ENCODE measurements around the gene PHYHIPL.

Gene PHYHIPL

GRCh38 chr10:59257224-59257623 lies 80.8 kb downstream of the PHYHIPL start:
- no peak for DNase-seq (ENCODE audit: low spot score)

GRCh38 chr10:59258890-59259289 lies 82.4 kb downstream of the PHYHIPL start:
- no peak for DNase-seq (ENCODE audit: low spot score)

GRCh38 chr10:59265141-59265540 lies 88.7 kb downstream of the PHYHIPL start:
- no peak for DNase-seq (ENCODE audit: low spot score)

GRCh38 chr10:59266321-59266720 lies 89.9 kb downstream of the PHYHIPL start:
- no peak for DNase-seq (ENCODE audit: low spot score)

- no peak for DNase-seq (ENCODE audit: low spot score)
Measured at GRCh38 chr10:59268460-59268859, 92.0 kb downstream of the PHYHIPL start.

GRCh38 chr10:59269651-59270050 lies 93.2 kb downstream of the PHYHIPL start:
- no peak for DNase-seq (ENCODE audit: low spot score)

DNA sequence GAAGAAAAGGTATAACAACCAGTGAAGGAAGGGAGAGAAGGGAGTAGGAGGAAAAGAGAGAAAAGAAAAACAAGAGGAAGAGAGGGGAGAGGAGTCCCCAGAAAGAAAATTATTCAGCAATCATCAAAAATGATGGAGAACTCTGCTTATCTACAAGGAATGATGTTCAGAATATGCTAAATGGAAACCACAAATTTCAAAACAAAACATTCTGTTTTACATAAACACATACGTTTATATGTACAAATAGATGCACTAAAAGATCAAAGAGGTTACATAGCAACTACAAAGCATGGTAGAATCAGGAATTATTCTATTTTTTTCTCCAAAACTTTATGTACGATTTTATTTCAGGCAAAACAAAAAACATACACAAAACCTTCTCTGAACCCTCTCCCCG lies 94.0 kb downstream of the PHYHIPL start:
- DNase-seq (ENCODE audit: low spot score), result no peak

DNA sequence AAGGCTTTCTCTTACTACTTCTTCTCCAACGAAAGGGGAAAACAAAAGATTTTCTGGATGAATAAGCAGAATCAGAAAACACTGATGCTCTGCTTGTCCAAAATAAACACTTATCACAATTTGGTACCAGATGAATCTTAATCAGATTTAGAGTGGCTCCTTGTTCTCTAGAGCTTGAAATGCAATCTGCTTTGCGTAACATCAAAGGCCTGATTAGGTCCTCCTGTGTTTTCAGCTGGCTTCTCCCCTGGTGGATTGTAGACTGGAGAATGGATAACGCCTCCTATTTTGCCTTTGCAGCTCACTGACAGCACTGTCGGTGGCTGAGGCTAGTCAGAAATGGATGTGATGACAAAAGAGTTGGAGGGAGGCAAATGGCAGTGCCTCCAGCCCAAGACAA lies 94.7 kb downstream of the PHYHIPL start:
- DNase-seq (ENCODE audit: low spot score), result no peak

DNA sequence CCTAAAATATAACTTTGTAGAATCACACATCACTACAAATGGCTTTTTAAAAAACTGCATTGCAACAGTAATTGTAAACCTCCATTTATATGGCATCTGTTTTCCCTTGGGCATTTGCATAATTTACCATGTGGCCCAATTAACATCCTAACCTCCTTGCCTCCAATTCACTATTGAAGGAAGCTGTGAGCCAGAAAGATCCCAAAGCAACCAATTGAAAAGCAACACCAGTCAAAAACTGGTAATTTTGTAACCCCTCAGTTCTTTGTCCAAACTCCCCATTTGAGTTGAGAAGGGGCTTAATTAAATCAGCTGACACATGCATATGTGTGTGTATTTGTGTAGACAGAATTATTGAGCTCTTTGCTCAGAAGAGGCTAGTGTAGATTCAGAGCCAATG lies 95.6 kb downstream of the PHYHIPL start:
- DNase-seq (ENCODE audit: low spot score), result no peak

DNA sequence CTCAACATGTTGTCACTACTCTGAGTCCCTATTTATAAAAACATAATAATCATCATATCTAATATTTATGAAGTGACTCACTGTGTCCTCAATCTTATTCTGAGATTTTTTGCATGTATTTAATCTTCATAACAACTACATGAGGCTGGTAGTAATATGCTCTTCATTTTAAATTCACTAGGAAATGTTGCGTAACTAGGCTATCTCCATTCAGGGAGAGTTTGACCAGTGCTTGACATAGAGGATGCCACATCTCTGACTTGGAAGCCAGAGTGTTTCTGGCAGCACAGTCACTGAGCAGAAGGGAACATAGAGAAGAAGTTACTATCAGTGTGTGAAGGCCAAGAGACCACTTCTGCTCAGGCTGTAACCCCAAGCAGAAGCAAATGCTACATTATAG lies 97.0 kb downstream of the PHYHIPL start:
- DNase-seq (ENCODE audit: low spot score), result no peak

GRCh38 chr10:59276133-59276532 lies 99.7 kb downstream of the PHYHIPL start:
- no peak for DNase-seq (ENCODE audit: low spot score)

DNA sequence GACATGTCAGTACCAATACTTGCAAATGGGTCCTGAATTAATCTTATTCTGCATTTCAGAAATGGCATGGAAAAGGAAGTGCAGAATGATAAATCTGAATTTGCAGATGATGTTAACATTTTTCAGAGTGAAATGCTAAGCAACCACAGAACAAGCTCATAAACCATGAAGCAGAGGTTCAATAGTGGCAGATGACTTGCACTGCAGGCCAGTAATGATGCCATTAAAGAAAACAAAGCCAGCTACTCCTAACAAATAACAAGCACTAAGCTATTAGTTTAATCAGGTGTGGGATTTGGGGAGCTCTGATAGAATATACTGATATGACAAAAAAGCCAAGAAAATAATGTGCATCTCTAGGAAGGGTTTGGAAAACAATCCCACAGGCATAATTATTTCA lies 100.5 kb downstream of the PHYHIPL start:
- DNase-seq (ENCODE audit: low spot score), result no peak

DNA sequence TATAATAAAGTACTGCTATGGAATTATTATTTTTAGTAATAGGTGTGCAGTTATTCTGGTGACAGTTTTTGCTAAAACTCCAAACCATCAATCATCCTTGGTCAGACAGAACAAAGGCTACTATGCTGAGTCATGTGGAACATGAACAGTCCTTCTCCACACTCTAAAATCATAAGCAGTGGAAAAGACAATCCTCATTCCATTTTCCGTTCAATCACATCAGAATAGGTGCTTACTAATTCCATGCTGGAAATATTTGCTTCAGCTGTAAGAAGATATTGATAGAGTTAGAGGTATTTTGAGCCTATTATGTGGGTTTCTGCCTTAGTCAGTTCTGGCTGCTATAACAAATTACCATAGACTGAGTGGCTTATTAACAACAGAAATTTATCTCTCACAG lies 103.0 kb downstream of the PHYHIPL start:
- DNase-seq (ENCODE audit: low spot score), result no peak

DNA sequence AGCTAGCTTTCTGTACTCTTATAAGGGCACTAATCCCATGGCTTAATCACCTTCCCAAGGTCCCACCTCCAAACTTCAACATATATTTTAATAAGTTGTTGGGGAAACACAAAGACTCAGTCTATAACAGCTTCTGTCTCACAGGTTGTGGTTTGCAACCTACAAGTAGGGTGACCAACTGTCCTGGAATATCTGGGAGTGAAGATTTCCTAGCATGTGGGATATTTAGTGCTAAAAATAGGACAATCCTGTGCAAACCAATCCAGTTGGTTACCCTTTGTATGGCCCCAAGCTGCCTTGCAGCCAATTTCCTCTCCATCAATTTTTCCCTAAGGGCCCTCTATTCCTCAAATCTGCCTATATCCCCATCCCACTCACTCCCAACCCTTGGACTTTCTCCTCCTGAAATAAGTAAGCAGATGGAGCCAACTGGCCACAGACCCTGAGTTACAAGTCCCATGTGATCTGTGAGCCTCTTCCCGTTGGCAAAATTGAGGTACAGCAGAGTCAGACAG lies 103.6 kb downstream of the PHYHIPL start:
- DNase-seq (ENCODE audit: low spot score), result no peak

DNA sequence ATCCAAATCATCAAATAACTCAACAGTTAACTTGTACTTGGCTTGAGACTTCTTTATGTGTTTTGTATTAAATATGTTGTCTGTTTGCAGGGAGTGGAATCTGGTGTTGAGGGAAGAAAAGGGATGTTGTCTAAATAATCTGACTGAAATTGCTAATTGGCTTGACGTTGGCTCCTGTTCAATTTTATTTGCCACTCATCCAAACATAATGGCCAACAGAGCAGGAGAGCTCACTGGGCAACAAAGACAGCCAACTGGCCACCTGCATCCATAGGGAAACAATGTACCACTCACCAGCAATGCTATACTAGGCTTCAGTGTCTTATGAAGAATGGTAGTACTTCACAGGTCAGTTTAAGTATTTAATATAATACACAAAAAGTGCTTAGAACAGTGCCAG lies 105.4 kb downstream of the PHYHIPL start:
- no peak for DNase-seq (ENCODE audit: low spot score)

DNA sequence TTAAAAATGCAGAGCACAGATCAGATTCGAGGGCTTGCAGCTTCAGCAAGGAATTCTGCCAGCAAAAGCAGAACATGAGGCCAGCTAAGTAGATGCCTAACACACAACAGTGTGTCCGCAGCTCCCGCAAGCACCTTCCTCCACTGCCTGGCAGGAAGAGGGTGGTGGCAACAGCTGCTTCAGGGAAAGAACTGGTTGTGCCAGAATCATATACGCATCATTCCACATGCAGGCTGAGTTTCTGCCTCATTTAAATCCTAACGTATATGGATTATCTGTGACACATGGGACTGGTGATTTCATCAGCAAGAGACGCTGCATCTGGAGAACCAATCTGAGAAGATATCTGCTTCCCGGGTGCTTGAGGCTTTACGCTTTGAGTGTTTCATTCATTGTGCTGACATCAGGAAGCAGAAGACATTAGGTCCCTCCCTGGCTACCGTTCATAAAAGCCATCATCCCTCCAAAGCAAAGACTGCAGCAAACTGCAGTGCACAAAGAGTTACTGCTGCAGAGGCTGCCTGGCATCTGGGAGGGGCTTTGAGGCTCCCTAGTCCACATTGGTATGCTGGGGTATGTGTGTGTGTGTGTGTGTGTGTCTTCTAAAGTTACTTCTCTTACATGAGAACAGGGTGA lies 107.1 kb downstream of the PHYHIPL start:
- no peak for DNase-seq (ENCODE audit: low spot score)

- DNase-seq (ENCODE audit: low spot score), result no peak
Measured at GRCh38 chr10:59284118-59284975, 107.9 kb downstream of the PHYHIPL start.

DNA sequence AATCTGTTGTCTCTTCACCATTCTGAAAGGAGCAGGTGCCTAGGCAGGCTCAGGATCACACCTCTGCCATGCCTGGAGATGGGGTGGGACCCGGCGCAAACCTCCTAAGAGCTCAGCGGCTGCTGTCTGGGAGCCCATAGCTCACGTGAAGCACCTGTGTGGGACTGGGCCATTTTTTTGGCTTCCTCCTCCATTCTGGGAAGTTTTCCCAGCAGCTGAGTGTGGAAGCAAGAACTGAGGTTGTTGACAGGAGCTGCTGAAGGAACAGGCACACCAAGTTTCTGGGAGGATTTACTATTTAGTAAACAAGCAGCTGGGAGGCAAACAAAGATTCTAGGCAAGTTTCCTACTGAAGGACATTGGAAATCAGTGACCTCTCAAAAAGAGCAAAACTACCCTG lies 108.6 kb downstream of the PHYHIPL start:
- DNase-seq (ENCODE audit: low spot score), result no peak

DNA sequence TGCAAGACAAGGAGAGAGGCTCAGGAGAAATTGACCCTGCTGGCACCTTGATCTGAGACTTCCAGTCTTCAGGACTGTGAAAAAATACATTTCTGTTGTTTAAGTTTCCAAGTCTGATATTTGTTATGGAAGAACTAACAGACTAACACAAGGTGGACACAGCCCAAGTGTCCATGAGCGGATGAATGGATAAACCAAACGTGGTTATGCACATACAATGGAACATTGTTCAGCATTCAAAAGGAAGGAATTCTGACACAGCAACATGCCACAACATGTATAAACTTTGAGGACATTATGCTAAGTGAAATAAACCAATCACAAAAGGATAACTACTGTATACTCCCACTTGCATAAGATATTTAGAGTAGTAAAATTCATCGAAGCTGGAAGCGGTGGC lies 109.4 kb downstream of the PHYHIPL start:
- DNase-seq (ENCODE audit: low spot score), result no peak

DNA sequence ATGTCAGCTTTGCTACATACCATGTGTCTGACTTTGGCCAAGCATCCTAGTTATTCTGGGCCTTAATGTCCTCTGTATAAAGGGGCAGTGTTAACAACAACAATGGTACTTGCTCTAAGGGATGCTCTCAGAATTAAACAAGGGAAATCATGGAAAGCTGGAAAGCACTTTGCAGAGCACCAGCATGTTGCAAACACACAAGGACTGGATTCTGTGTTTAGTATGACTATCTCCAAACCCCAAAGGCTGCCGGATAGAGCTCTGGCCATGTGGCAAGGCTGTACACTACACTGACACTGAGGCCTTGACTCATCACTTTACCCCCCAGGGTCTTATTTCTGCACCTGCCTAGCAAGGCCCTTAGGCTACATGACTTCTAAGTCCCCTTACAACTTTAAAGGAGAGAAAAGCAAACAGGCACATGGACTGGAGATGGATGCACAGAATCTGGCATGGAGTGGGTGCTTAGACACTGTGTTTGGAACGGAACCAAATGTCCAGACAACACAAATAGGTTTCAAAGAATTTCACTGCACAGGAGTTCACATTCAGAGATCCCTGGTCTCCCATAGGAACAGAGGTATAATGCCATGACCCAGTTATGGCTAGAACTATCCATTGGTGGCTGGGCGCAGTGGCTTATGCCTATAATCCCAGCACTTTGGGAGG lies 111.3 kb downstream of the PHYHIPL start:
- no peak for DNase-seq (ENCODE audit: low spot score)

GRCh38 chr10:59289853-59290252 lies 113.4 kb downstream of the PHYHIPL start:
- DNase-seq (ENCODE audit: low spot score), result no peak

GRCh38 chr10:59290448-59290847 lies 114.0 kb downstream of the PHYHIPL start:
- no peak for DNase-seq (ENCODE audit: low spot score)

Data from CD4-positive, alpha-beta T cell treated with Interleukin-15 for 4 hours (primary cell).